CMK (cell line): Measurements from ENCODE around the gene CDHR2.

Experiments used
- DNase-seq: peaks from one replicate; pipeline ENCODE4 v3.0.0-alpha.2; 2010; ENCODE audit warnings: low read depth

Gene CDHR2

GRCh38 chr5:176620333-176620981, 71.3 kb downstream of the CDHR2 start:
- DNase-seq = peak; percentile 5

GRCh38 chr5:176621661-176622079, 72.5 kb downstream of the CDHR2 start:
- DNase-seq = no peak

GRCh38 chr5:176624142-176624541, 75.0 kb downstream of the CDHR2 start:
- DNase-seq = no peak

- DNase-seq = no peak
Measured at GRCh38 chr5:176624938-176625337, 75.8 kb downstream of the CDHR2 start.

- no peak for DNase-seq
Measured at GRCh38 chr5:176625512-176625911, 76.4 kb downstream of the CDHR2 start.

GRCh38 chr5:176625966-176626875, 77.1 kb downstream of the CDHR2 start:
- no peak for DNase-seq

- no peak for DNase-seq
Measured at GRCh38 chr5:176626876-176627236, 77.7 kb downstream of the CDHR2 start.

- no peak for DNase-seq
Measured at GRCh38 chr5:176627582-176627981, 78.4 kb downstream of the CDHR2 start.

GRCh38 chr5:176628406-176629228, 79.5 kb downstream of the CDHR2 start:
- no peak for DNase-seq

GRCh38 chr5:176629317-176629852, 80.2 kb downstream of the CDHR2 start:
- DNase-seq = no peak

- no peak for DNase-seq
Measured at GRCh38 chr5:176629853-176630680, 80.9 kb downstream of the CDHR2 start, which contains the start of the genes EIF4E1B and SNCB. TSS of gene EIF4E1B (plus strand) at chr5:176630675. CDS start at chr5:176642788, 12,113 bp downstream. TSS of gene SNCB (minus strand) at chr5:176630534. CDS start at chr5:176629654, 880 bp downstream.

- DNase-seq = no peak
Measured at GRCh38 chr5:176630681-176631222, 81.6 kb downstream of the CDHR2 start.

GRCh38 chr5:176631383-176632200, 82.5 kb downstream of the CDHR2 start:
- DNase-seq = no peak

GRCh38 chr5:176632745-176633144, 83.6 kb downstream of the CDHR2 start:
- DNase-seq = no peak

GRCh38 chr5:176633598-176633997, 84.5 kb downstream of the CDHR2 start:
- DNase-seq = no peak

- DNase-seq = no peak
Measured at GRCh38 chr5:176636426-176636825, 87.3 kb downstream of the CDHR2 start.

GRCh38 chr5:176637556-176637955, 88.4 kb downstream of the CDHR2 start:
- no peak for DNase-seq

- no peak for DNase-seq
Measured at GRCh38 chr5:176638437-176638836, 89.3 kb downstream of the CDHR2 start.

GRCh38 chr5:176639208-176639607, 90.1 kb downstream of the CDHR2 start:
- no peak for DNase-seq

- no peak for DNase-seq
Measured at GRCh38 chr5:176639981-176640380, 90.8 kb downstream of the CDHR2 start.
